Astrocyte (in vitro differentiated cells and primary cell): Measurements from ENCODE around the gene ASPHD1. TPM values are rescaled to one million over a fixed set of nuclear protein-coding genes. Genes with fewer than 3 reads are reported as not detected.

Experiments used
- DNase-seq: peaks from one replicate; pipeline ENCODE4 v3.0.0-alpha.2; 2010; ENCODE audit warnings: low read depth
- FAIRE-seq: peaks from 2 replicates; lab custom pipeline; 2011; peaks lifted over from hg19 to GRCh38; lab: Jason Lieb, UNC
- H2AFZ ChIP-seq: 2 replicates; pipeline ENCODE4 v1.6.0; 2012; ENCODE audit warnings: low read depth, low read length, inconsistent platforms
- H3K27ac ChIP-seq: 2 replicates; pipeline ENCODE4 v1.5.1; 2011; ENCODE audit warnings: low read depth, low read length, inconsistent platforms
- H3K27me3 ChIP-seq: 2 replicates; pipeline ENCODE4 v1.6.0; 2011; ENCODE audit warnings: low read length, inconsistent platforms; ENCODE audit not compliant: insufficient read depth
- H3K36me3 ChIP-seq: 2 replicates; pipeline ENCODE4 v1.5.1; 2011; ENCODE audit warnings: low read length, inconsistent platforms; ENCODE audit not compliant: insufficient read depth
- H3K4me1 ChIP-seq: 2 replicates; pipeline ENCODE4 v1.5.1; 2011; ENCODE audit warnings: low read length, inconsistent platforms; ENCODE audit not compliant: insufficient read depth
- H3K4me2 ChIP-seq: 2 replicates; pipeline ENCODE4 v1.6.0; 2012; ENCODE audit warnings: low read length, inconsistent platforms
- H3K4me3 ChIP-seq: 2 replicates; pipeline ENCODE4 v1.5.1; 2011; ENCODE audit warnings: low read depth, mild to moderate bottlenecking, low read length, inconsistent platforms; ENCODE audit not compliant: insufficient read depth
- H3K79me2 ChIP-seq: 2 replicates; pipeline ENCODE4 v1.6.0; 2012; ENCODE audit warnings: mild to moderate bottlenecking, low read length, inconsistent platforms; ENCODE audit not compliant: insufficient read depth
- H3K9ac ChIP-seq: 2 replicates; pipeline ENCODE4 v1.6.0; 2012; ENCODE audit warnings: mild to moderate bottlenecking, low read length, inconsistent platforms
- H3K9me3 ChIP-seq: 2 replicates; pipeline ENCODE4 v1.5.1; 2012; ENCODE audit warnings: low read depth, mild to moderate bottlenecking, low read length, inconsistent platforms; ENCODE audit not compliant: insufficient read depth
- H4K20me1 ChIP-seq: 2 replicates; pipeline ENCODE4 v1.6.0; 2012; ENCODE audit warnings: low read length, inconsistent platforms; ENCODE audit not compliant: insufficient read depth
- H3K27ac Mint-ChIP-seq: one replicate; pipeline ENCODE4 v1.8.0; 2021; ENCODE audit warnings: mild to moderate bottlenecking, mixed read lengths; ENCODE audit not compliant: unreplicated experiment
- H3K27me3 Mint-ChIP-seq: one replicate; pipeline ENCODE4 v1.8.0; 2021; ENCODE audit warnings: low read depth, mixed read lengths; ENCODE audit not compliant: unreplicated experiment
- H3K36me3 Mint-ChIP-seq: one replicate; pipeline ENCODE4 v1.8.0; 2021; ENCODE audit warnings: low read depth, mixed read lengths; ENCODE audit not compliant: unreplicated experiment
- H3K4me1 Mint-ChIP-seq: one replicate; pipeline ENCODE4 v1.8.0; 2021; ENCODE audit warnings: low read depth, mixed read lengths; ENCODE audit not compliant: unreplicated experiment
- H3K4me3 Mint-ChIP-seq: one replicate; pipeline ENCODE4 v1.8.0; 2021; ENCODE audit warnings: mild to moderate bottlenecking, moderate library complexity, mixed read lengths; ENCODE audit not compliant: unreplicated experiment
- H3K9me3 Mint-ChIP-seq: one replicate; pipeline ENCODE4 v1.8.0; 2021; ENCODE audit warnings: mild to moderate bottlenecking, mixed read lengths; ENCODE audit not compliant: unreplicated experiment
- CTCF ChIP-seq: IDR thresholded peaks from 2 replicates; pipeline ENCODE4 v1.5.1; 2011; ENCODE audit warnings: low read depth, mild to moderate bottlenecking, inconsistent platforms, low read length, moderate library complexity; ENCODE audit not compliant: insufficient read depth
- EZH2 ChIP-seq: IDR thresholded peaks from 2 replicates; pipeline ENCODE4 v1.6.1; 2012; ENCODE audit warnings: mild to moderate bottlenecking, low read length, inconsistent platforms; ENCODE audit not compliant: insufficient read depth
- total RNA-seq: library from RNA; stranded (reverse); gene quantifications from 2 replicates; pipeline ENCODE4 v1.2.1, GENCODE V29; 2021

The ASPHD1 gene
- total RNA-seq, 1 donor from 2014 or later = 43.3 TPM

GRCh38 chr16:29894352-29894751 is 5.9 kb upstream of the ASPHD1 start:
- no peaks in the 10 kb centered on the region for H3K36me3 ChIP-seq
- no peak overlapping the region for H2AFZ ChIP-seq
- H4K20me1 ChIP-seq = peaks cover 6% of the 10 kb centered on the region
- no peak overlapping the region for H3K9ac ChIP-seq
- H3K4me1 ChIP-seq = peaks cover 8% of the 10 kb centered on the region
- Mint-ChIP-seq H3K36me3 (peaks cover 7% of the 10 kb centered on the region), H3K27me3 (no peaks in the 10 kb centered on the region), H3K4me1 (peaks cover 8% of the 10 kb centered on the region), H3K27ac (no peak overlapping the region), H3K4me3 (no peak overlapping the region), H3K9me3 (no peaks in the 10 kb centered on the region)
- H3K27ac ChIP-seq = no peak overlapping the region
- no peak overlapping the region for H3K4me2 ChIP-seq
- H3K9me3 ChIP-seq = no peaks in the 10 kb centered on the region
- H3K79me2 ChIP-seq = no peaks in the 10 kb centered on the region
- FAIRE-seq (no peak), DNase-seq (no peak)
- H3K4me3 ChIP-seq = no peak overlapping the region
- TF ChIP-seq EZH2 = no peak
- no peak for TF ChIP-seq CTCF
- H3K27me3 ChIP-seq = peaks cover 7% of the 10 kb centered on the region

- FAIRE-seq = no peak
- H3K4me3 Mint-ChIP-seq = no peak overlapping the region
These were observed 3.4 kb upstream of the ASPHD1 start for GRCh38 chr16:29896841-29897240.

More at GRCh38 chr16:29896841-29897240, 3.4 kb upstream of the ASPHD1 start:
- H3K27me3 Mint-ChIP-seq = no peaks in the 10 kb centered on the region
- H3K36me3 ChIP-seq = no peaks in the 10 kb centered on the region
- peaks cover 7% of the 10 kb centered on the region for H3K27me3 ChIP-seq
- H3K4me1 Mint-ChIP-seq = peaks cover 10% of the 10 kb centered on the region
- no peaks in the 10 kb centered on the region for H3K9me3 Mint-ChIP-seq
- H3K9me3 ChIP-seq = no peaks in the 10 kb centered on the region
- H3K4me2 ChIP-seq = no peak overlapping the region
- H3K4me1 ChIP-seq = peaks cover 23% of the 10 kb centered on the region
- peaks cover 3% of the 10 kb centered on the region for H3K79me2 ChIP-seq
- no peak overlapping the region for H3K27ac Mint-ChIP-seq
- DNase-seq = no peak
- H2AFZ ChIP-seq = no peak overlapping the region
- no peak for TF ChIP-seq CTCF
- TF ChIP-seq EZH2 = no peak
- H3K4me3 ChIP-seq = no peak overlapping the region
- H3K27ac ChIP-seq = no peak overlapping the region
- H4K20me1 ChIP-seq = peaks cover 10% of the 10 kb centered on the region
- peaks cover 7% of the 10 kb centered on the region for H3K36me3 Mint-ChIP-seq
- no peak overlapping the region for H3K9ac ChIP-seq
